Fibroblast of pulmonary artery (primary cell): ENCODE data around the gene GRIN3B.

Experiments used
- DNase-seq: peaks from one replicate; pipeline ENCODE4 v3.0.0-alpha.2; 2010; ENCODE audit warnings: low read depth
- H3K4me3 ChIP-seq: replicated peaks from 2 replicates; pipeline ENCODE4 v1.5.1; 2011; ENCODE audit warnings: low read depth, mild to moderate bottlenecking, control low read depth, low read length, moderate library complexity
- TF ChIP-seq, protein P1 (sequence below): IDR thresholded peaks from 2 replicates; pipeline ENCODE4 v1.5.1; 2011; ENCODE audit warnings: mild to moderate bottlenecking, control low read depth, low read length, inconsistent platforms; ENCODE audit errors: missing control alignments

Gene GRIN3B

DNA sequence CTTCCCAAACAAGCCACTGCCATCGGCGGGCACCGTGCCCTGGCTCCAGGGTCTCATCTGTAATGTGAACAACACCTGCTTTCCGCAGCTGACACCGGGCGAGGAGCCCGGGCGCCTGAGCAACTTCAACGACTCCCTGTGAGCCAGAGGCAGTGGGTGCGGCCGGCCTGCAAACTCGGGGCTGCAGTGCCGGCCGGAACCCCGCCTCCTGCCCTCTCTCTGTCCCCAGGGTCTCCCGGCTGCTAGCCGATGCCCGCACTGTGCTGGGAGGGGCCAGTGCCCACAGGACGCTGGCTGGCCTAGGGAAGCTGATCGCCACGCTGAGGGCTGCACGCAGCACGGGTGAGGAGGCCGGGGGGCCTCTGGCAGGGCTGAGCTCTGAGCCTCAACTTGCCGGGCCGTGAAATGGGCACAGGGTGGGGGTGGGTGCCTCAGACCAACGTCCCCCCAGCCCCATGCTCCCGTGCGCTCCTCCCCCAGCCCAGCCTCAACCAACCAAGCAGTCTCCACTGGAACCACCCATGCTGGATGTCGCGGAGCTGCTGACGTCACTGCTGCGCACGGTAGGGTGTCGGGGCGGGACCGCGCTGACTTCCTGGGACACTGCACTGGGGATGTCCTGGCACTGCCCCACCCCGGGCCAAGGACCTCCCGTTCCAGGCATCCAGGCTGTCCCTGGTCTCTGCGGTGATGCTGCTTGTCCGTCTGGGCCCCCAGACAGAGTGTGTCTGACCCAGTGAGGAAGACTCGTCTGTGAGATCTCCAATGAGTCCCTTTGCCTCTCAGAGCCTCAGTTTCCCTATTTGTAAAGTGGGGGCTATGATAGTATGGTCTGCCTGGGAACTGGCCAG is 41.8 kb downstream of the GRIN3B start:
- no peak overlapping the region for H3K4me3 ChIP-seq

DNA sequence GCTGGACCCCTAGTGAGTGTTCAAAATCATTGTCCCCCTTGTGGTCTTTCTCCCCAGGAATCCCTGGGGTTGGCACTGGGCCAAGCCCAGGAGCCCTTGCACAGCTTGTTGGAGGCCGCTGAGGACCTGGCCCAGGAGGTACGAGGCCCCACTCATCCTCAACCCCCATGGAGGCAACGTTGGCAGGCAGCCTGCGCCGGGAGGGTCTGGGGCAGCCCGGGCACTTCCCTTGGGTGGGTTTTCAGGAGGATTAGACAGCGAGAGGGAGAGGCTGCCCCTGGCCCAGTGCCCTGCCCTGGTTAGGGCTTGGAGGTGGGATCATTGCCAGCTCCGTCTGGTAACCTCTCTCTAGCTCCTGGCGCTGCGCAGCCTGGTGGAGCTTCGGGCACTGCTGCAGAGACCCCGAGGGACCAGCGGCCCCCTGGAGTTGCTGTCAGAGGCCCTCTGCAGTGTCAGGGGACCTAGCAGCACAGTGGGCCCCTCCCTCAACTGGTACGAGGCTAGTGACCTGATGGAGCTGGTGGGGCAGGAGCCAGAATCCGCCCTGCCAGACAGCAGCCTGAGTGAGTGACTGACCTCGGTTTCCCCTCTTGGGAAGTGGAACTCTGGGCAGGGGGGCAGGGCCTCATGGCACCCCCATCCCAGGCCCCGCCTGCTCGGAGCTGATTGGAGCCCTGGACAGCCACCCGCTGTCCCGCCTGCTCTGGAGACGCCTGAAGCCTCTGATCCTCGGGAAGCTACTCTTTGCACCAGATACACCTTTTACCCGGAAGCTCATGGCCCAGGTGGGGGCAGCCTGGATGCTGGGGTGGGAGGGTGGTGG is 42.7 kb downstream of the GRIN3B start:
- no peak overlapping the region for H3K4me3 ChIP-seq
- TF ChIP-seq, protein P1, sequence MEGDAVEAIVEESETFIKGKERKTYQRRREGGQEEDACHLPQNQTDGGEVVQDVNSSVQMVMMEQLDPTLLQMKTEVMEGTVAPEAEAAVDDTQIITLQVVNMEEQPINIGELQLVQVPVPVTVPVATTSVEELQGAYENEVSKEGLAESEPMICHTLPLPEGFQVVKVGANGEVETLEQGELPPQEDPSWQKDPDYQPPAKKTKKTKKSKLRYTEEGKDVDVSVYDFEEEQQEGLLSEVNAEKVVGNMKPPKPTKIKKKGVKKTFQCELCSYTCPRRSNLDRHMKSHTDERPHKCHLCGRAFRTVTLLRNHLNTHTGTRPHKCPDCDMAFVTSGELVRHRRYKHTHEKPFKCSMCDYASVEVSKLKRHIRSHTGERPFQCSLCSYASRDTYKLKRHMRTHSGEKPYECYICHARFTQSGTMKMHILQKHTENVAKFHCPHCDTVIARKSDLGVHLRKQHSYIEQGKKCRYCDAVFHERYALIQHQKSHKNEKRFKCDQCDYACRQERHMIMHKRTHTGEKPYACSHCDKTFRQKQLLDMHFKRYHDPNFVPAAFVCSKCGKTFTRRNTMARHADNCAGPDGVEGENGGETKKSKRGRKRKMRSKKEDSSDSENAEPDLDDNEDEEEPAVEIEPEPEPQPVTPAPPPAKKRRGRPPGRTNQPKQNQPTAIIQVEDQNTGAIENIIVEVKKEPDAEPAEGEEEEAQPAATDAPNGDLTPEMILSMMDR: no peak
- no peak for DNase-seq

More for the DNA sequence above, 41.8 kb downstream of the GRIN3B start:
- TF ChIP-seq, protein P1: no peak
- no peak for DNase-seq

DNA sequence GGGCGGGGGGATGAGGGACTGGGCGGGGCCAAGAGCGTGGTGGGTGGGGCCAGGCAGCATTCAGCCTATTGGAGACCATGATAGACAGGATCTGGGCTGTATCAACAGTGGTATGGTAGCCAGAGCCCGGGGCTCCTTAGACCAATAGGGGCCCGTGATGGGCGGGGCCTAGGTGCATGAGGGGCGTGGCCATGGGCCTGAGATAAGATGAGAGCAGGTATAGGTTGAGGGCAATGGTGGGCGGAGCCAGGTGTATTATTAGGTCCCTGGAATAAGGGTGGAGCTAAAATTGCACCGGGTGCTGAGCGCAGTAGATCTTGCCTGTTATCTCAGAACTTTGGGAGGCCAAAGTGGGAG is 45.0 kb downstream of the GRIN3B start:
- TF ChIP-seq, protein P1: no peak
- no peak for DNase-seq
- no peak overlapping the region for H3K4me3 ChIP-seq

DNA sequence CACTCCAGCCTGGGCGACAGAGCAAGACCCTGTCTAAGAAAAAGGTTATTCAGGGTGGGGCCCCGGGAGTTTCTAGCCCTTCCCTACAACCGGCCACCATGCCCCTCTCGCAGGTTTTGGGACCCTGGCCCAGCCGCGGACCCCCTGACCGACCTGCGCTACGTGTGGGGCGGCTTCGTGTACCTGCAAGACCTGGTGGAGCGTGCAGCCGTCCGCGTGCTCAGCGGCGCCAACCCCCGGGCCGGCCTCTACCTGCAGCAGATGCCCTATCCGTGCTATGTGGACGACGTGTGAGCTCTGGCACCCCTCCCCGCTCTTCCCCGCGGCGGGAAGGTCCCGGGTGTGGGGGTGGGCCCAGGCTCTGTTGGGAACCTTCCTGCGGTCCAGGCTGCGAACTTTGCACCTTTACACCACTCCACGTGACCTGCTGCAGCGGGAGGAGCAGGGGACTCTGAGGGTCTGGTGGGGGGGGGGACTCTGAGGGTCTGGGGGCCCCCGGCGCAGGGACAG is 46.0 kb downstream of the GRIN3B start:
- no peak for DNase-seq
- no peak overlapping the region for H3K4me3 ChIP-seq
- TF ChIP-seq, protein P1: no peak

DNA sequence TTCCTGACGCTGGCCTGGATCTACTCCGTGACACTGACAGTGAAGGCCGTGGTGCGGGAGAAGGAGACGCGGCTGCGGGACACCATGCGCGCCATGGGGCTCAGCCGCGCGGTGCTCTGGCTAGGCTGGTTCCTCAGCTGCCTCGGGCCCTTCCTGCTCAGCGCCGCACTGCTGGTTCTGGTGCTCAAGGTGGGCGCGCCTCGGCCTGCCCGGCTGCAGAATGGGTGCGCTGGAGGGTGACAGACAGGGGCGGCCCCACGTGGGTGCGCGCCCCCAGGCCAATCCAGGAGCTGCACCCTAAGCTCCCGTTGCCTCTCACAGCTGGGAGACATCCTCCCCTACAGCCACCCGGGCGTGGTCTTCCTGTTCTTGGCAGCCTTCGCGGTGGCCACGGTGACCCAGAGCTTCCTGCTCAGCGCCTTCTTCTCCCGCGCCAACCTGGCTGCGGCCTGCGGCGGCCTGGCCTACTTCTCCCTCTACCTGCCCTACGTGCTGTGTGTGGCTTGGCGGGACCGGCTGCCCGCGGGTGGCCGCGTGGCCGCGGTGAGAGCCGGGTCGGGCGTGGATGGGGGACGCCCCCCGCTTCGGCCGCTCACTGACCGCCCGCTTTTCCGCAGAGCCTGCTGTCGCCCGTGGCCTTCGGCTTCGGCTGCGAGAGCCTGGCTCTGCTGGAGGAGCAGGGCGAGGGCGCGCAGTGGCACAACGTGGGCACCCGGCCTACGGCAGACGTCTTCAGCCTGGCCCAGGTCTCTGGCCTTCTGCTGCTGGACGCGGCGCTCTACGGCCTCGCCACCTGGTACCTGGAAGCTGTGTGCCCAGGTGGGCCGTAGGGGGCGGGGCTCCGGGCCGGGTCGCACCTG is 46.8 kb downstream of the GRIN3B start:
- DNase-seq: no peak
- TF ChIP-seq, protein P1: no peak
- no peak overlapping the region for H3K4me3 ChIP-seq

DNA sequence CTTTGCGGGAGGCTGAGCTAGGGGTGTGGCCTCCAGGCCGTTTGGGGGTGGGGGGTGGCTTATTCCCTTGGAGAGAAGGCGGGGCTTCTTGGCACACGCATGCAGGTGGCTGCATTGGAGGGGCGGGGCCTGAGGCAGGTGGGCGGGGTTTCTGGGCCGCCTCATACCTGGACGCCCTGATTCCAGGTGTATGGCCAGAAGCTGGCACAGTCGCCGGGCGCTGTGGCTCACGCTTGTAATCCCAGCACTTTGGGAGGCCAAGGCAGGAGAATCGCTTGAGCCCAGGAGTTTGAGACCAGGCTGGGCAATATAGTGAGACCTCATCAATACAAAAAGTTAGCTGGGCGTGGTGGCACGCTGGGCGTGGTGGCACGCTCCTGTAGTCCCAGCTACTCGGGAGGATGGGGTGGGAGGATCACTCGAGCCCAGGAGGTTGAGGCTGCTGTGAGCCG is 47.5 kb downstream of the GRIN3B start:
- TF ChIP-seq, protein P1: no peak
- no peak overlapping the region for H3K4me3 ChIP-seq
- no peak for DNase-seq
